ENCODE results near the gene KRTAP13-3.

The KRTAP13-3 gene

GRCh38 chr21:30425826-30426225, at the start of gene KRTAP13-3:
TSS of gene KRTAP13-3 (minus strand) at chr21:30425926. CDS start at chr21:30425912, 14 bp downstream.
- DNase-seq, result no peak

- DNase-seq, result no peak
These were observed 43.4 kb upstream of the KRTAP13-3 start for GRCh38 chr21:30468900-30469714.

- peak; percentile 55 for DNase-seq
These were observed 38.0 kb upstream of the KRTAP13-3 start for GRCh38 chr21:30463713-30464112.

- DNase-seq, result no peak
These were observed 22.8 kb upstream of the KRTAP13-3 start for GRCh38 chr21:30448514-30448913.

GRCh38 chr21:30447056-30447455, 21.3 kb upstream of the KRTAP13-3 start:
- no peak for DNase-seq

GRCh38 chr21:30444204-30444603, 18.5 kb upstream of the KRTAP13-3 start:
- no peak for DNase-seq

- no peak for DNase-seq
These were observed 17.5 kb upstream of the KRTAP13-3 start for GRCh38 chr21:30443226-30443625.

GRCh38 chr21:30439975-30440374, 14.2 kb upstream of the KRTAP13-3 start, which contains the start of gene KRTAP15-1:
TSS of gene KRTAP15-1 (plus strand) at chr21:30440275. CDS start at chr21:30440328, 53 bp downstream.
- DNase-seq, result no peak

- DNase-seq, result peak; percentile 4
These were observed 11.4 kb upstream of the KRTAP13-3 start for GRCh38 chr21:30437010-30437565.

GRCh38 chr21:30434033-30434631, 8.4 kb upstream of the KRTAP13-3 start:
- DNase-seq, result peak; percentile 68

- no peak for DNase-seq
These were observed 4.5 kb upstream of the KRTAP13-3 start, which contains the start of gene KRTAP13-4 for GRCh38 chr21:30430170-30430655. TSS of gene KRTAP13-4 (plus strand) at chr21:30430220. CDS start at chr21:30430276, 56 bp downstream.

- no peak for DNase-seq
These were observed 1.0 kb upstream of the KRTAP13-3 start for GRCh38 chr21:30426731-30427130.

GRCh38 chr21:30415993-30416392, 9.7 kb downstream of the KRTAP13-3 start:
- DNase-seq, result no peak

- DNase-seq, result peak; percentile 88
These were observed 16.8 kb downstream of the KRTAP13-3 start for GRCh38 chr21:30408782-30409494.

- no peak for DNase-seq
These were observed 30.0 kb downstream of the KRTAP13-3 start, which contains the start of gene KRTAP13-1 for GRCh38 chr21:30395731-30396130. TSS of gene KRTAP13-1 (plus strand) at chr21:30396031. CDS start at chr21:30396087, 56 bp downstream.

- DNase-seq, result no peak
These were observed 34.2 kb downstream of the KRTAP13-3 start for GRCh38 chr21:30391492-30392025.

GRCh38 chr21:30382201-30382600, 43.5 kb downstream of the KRTAP13-3 start:
- no peak for DNase-seq
